Neural progenitor cell (in vitro differentiated cells): Measurements from ENCODE around the gene ABCC2.

ENCODE experiments used
- CTCF ChIP-seq: fragments of 200-600 bp; sonication (generic); IDR thresholded peaks from 2 replicates; pipeline ENCODE4 v1.5.1; 2017; ENCODE audit warnings: antibody characterized with exemption, mild to moderate bottlenecking
- EZH2 ChIP-seq: fragments of 200-600 bp; sonication (generic); IDR thresholded peaks from 2 replicates; pipeline ENCODE4 v1.6.1; 2017; ENCODE audit warnings: antibody characterized with exemption, mild to moderate bottlenecking, moderate library complexity
- EZH2phosphoT487 ChIP-seq: fragments of 200-600 bp; sonication (generic); IDR thresholded peaks from 2 replicates; pipeline ENCODE4 v1.6.1; 2017; ENCODE audit warnings: antibody characterized with exemption

- no peak for TF ChIP-seq CTCF
- TF ChIP-seq EZH2 = no peak
- TF ChIP-seq EZH2phosphoT487 = no peak
These were observed 1.7 kb downstream of the ABCC2 start for GRCh38 chr10:99784016-99784726.
